Stimulated activated CD4-positive, alpha-beta T cell treated with anti-CD3 and anti-CD28 coated beads, Interleukin-1b, Interleukin-23, amount 100 ng/mL, for 4 hours (primary cell): ENCODE data around the gene NEDD4.

Experiments used
- DNase-seq, 2 donors: peaks; one replicate each; pipeline ENCODE4 v3.0.0-alpha.2; 2020; ENCODE audit warnings: low read depth in 2 of 2

Gene NEDD4

GRCh38 chr15:55784286-55784685 lies 209.1 kb downstream of the NEDD4 start:
- no peak for DNase-seq

- DNase-seq, result no peak
Observed at GRCh38 chr15:55782901-55783300, 210.5 kb downstream of the NEDD4 start.

- no peak for DNase-seq
Observed at GRCh38 chr15:55780292-55780691, 213.1 kb downstream of the NEDD4 start.

- no peak for DNase-seq
Observed at GRCh38 chr15:55778932-55779331, 214.5 kb downstream of the NEDD4 start.
